Keratinocyte (primary cell): ENCODE data around the gene TMCO4. TPM values are rescaled to one million over a fixed set of nuclear protein-coding genes. Genes with fewer than 3 reads are reported as not detected.

Source experiments
- DNase-seq: peaks from one replicate; pipeline ENCODE4 v3.0.0-alpha.2; 2011; ENCODE audit warnings: low read depth, missing footprints, low spot score
- FAIRE-seq: peaks from 2 replicates; lab custom pipeline; 2011; peaks lifted over from hg19 to GRCh38; lab: Jason Lieb, UNC
- H2AFZ ChIP-seq: 2 replicates; pipeline ENCODE4 v1.6.0; 2012; ENCODE audit warnings: low read length, control low read depth, inconsistent platforms; ENCODE audit not compliant: control insufficient read depth
- H3K27ac ChIP-seq: 2 replicates; pipeline ENCODE4 v1.5.1; 2011; ENCODE audit warnings: low read length; ENCODE audit not compliant: control insufficient read depth, insufficient read depth
- H3K27me3 ChIP-seq: 3 replicates; pipeline ENCODE4 v1.6.0; 2011; ENCODE audit warnings: low read length; ENCODE audit not compliant: control insufficient read depth, insufficient read depth; ENCODE audit errors: extremely low read depth
- H3K36me3 ChIP-seq, 2 experiments: 2 replicates in 1 of 2; 3 replicates in 1 of 2; pipeline ENCODE4 v1.5.1; 2011; ENCODE audit warnings: low read length in 2 of 2, mild to moderate bottlenecking in 1 of 2; ENCODE audit not compliant: control insufficient read depth in 2 of 2, insufficient read depth in 2 of 2; ENCODE audit errors: extremely low read depth in 1 of 2
- H3K4me1 ChIP-seq: 3 replicates; pipeline ENCODE4 v1.5.1; 2011; ENCODE audit warnings: low read length; ENCODE audit not compliant: control insufficient read depth, insufficient read depth; ENCODE audit errors: extremely low read depth
- H3K4me2 ChIP-seq: 3 replicates; pipeline ENCODE4 v1.6.0; 2011; ENCODE audit warnings: low read depth, low read length; ENCODE audit not compliant: control insufficient read depth, insufficient read depth; ENCODE audit errors: extremely low read depth
- H3K4me3 ChIP-seq, 3 experiments: fragments of 200-600 bp in 1 of 3; sonication (generic) in 1 of 3; 2 replicates in 2 of 3; 3 replicates in 1 of 3; pipeline ENCODE4 v1.5.1; 2011 to 2016; ENCODE audit warnings: low read length in 3 of 3, mild to moderate bottlenecking in 3 of 3, control low read depth in 2 of 3, inconsistent platforms in 1 of 3, low read depth in 1 of 3, mixed read lengths in 1 of 3, mixed run types in 1 of 3, moderate library complexity in 1 of 3; ENCODE audit not compliant: control insufficient read depth in 2 of 3, insufficient read depth in 2 of 3; ENCODE audit errors: extremely low read depth in 1 of 3
- H3K79me2 ChIP-seq: 2 replicates; pipeline ENCODE4 v1.6.0; 2012; ENCODE audit warnings: low read length; ENCODE audit not compliant: control insufficient read depth, insufficient read depth
- H3K9ac ChIP-seq: 3 replicates; pipeline ENCODE4 v1.6.0; 2011; ENCODE audit warnings: low read length; ENCODE audit not compliant: control insufficient read depth, insufficient read depth; ENCODE audit errors: extremely low read depth
- H3K9me1 ChIP-seq: 3 replicates; pipeline ENCODE4 v1.6.0; 2011; ENCODE audit warnings: low read length; ENCODE audit not compliant: control insufficient read depth, insufficient read depth; ENCODE audit errors: extremely low read depth
- H3K9me3 ChIP-seq: 2 replicates; pipeline ENCODE4 v1.5.1; 2012; ENCODE audit warnings: low read depth, low read length; ENCODE audit not compliant: control insufficient read depth
- H4K20me1 ChIP-seq: 3 replicates; pipeline ENCODE4 v1.6.0; 2011; ENCODE audit warnings: low read length; ENCODE audit not compliant: control insufficient read depth, insufficient read depth; ENCODE audit errors: extremely low read depth
- CTCF ChIP-seq, 3 experiments: IDR thresholded peaks in 1 of 3; conservative IDR thresholded peaks in 1 of 3; optimal IDR thresholded peaks in 1 of 3; 2 replicates in 2 of 3; 3 replicates in 1 of 3; pipeline versions ENCODE3 to v1.5.1; 2011; ENCODE audit warnings: low read length in 3 of 3, mild to moderate bottlenecking in 3 of 3, moderate library complexity in 2 of 3, control low read depth in 1 of 3, inconsistent platforms in 1 of 3; ENCODE audit not compliant: insufficient read depth in 2 of 3; ENCODE audit errors: extremely low read depth in 1 of 3
- EZH2 ChIP-seq: IDR thresholded peaks from one replicate; pipeline ENCODE4 v1.6.1; 2012; ENCODE audit warnings: inconsistent platforms, mild to moderate bottlenecking, low read length, moderate library complexity
- dilution Hi-C: fragments of 300-500 bp; cut with MboI; formaldehyde crosslinking; loops from one replicate; pipeline ENCODE4 v1.7.0; 2020; ENCODE audit warnings: low sequenced_read_pairs; ENCODE audit not compliant: extremely low pct_ligation_motif_present
- polyA plus RNA-seq, 5 experiments: library from polyadenylated mRNA; depleted of rRNA in 3 of 5; stranded (reverse) in 3 of 5; stranded (forward) in 1 of 5; unstranded in 1 of 5; fragments of >200 nt; gene quantifications; 1 replicate in 1 of 5; 2 replicates in 3 of 5; 3 replicates in 1 of 5; pipeline versions ENCODE4 v1.2.1 to v1.2.3, GENCODE V29; 2011 to 2012; ENCODE audit warnings: missing spikeins in 2 of 5, low read depth in 1 of 5, low replicate concordance in 1 of 5

The TMCO4 gene
- polyA plus RNA-seq, 1 donor (not counting 4 experiments of a cell fraction or from before 2014, with no cell fraction given): 1.2 TPM

GRCh38 chr1:19670787-19671186, 128.9 kb downstream of the TMCO4 start:
- no peaks in the 10 kb centered on the region for H3K79me2 ChIP-seq
- no peaks in the 10 kb centered on the region for H3K9me1 ChIP-seq
- no peaks in the 10 kb centered on the region for H3K9me3 ChIP-seq
- H3K4me1 ChIP-seq: no peaks in the 10 kb centered on the region
- no peak for FAIRE-seq
- peaks cover 30% of the 10 kb centered on the region for H3K27me3 ChIP-seq
- H3K4me3 ChIP-seq: no peak overlapping the region
- H3K4me2 ChIP-seq: no peak overlapping the region
- H4K20me1 ChIP-seq: no peaks in the 10 kb centered on the region
- dilution Hi-C loops: no loop called here
- no peak overlapping the region for H3K27ac ChIP-seq
- no peak overlapping the region for H3K9ac ChIP-seq
- H2AFZ ChIP-seq: no peak overlapping the region
- no peak for DNase-seq
- H3K36me3 ChIP-seq: no peaks in the 10 kb centered on the region
- TF ChIP-seq CTCF (optimal IDR thresholded peaks at IDR 0.05 in 1 of 3, IDR thresholded peaks at IDR 0.05 in 1 of 3, conservative IDR thresholded peaks at IDR 0.05 in 1 of 3; ENCODE audit: extremely low read depth in 1 of 3, insufficient read depth in 2 of 3, low read length in 3 of 3) (no peak), EZH2 (no peak)

GRCh38 chr1:19668888-19669287, 130.8 kb downstream of the TMCO4 start:
- no peak for DNase-seq
- no peak overlapping the region for H3K27ac ChIP-seq
- no peaks in the 10 kb centered on the region for H3K9me3 ChIP-seq
- FAIRE-seq: no peak
- no peak overlapping the region for H3K4me3 ChIP-seq
- no peak overlapping the region for H3K9ac ChIP-seq
- no peaks in the 10 kb centered on the region for H4K20me1 ChIP-seq
- no peak overlapping the region for H3K4me2 ChIP-seq
- no peaks in the 10 kb centered on the region for H3K36me3 ChIP-seq
- H3K9me1 ChIP-seq: no peaks in the 10 kb centered on the region
- no peaks in the 10 kb centered on the region for H3K79me2 ChIP-seq
- H2AFZ ChIP-seq: no peak overlapping the region
- dilution Hi-C loops: no loop called here
- H3K27me3 ChIP-seq: peaks cover 49% of the 10 kb centered on the region
- no peaks in the 10 kb centered on the region for H3K4me1 ChIP-seq
- TF ChIP-seq CTCF (optimal IDR thresholded peaks at IDR 0.05 in 1 of 3, IDR thresholded peaks at IDR 0.05 in 1 of 3, conservative IDR thresholded peaks at IDR 0.05 in 1 of 3; ENCODE audit: extremely low read depth in 1 of 3, insufficient read depth in 2 of 3, low read length in 3 of 3) (no peak), EZH2 (no peak)
